K562 (cell line): Measurements from ENCODE around the gene DNAAF3.

Source experiments
- CBX3 ChIP-seq, 2 experiments: IDR thresholded peaks; 1 replicate in 1 of 2; 2 replicates in 1 of 2; pipeline ENCODE4 v1.6.1; 2012; ENCODE audit warnings: inconsistent platforms in 2 of 2, low read length in 2 of 2, borderline replicate concordance in 1 of 2, control low read depth in 1 of 2
- CCNT2 ChIP-seq: IDR thresholded peaks from 2 replicates; pipeline ENCODE4 v1.6.1; 2011; ENCODE audit warnings: borderline replicate concordance, low read depth, mild to moderate bottlenecking, moderate library complexity, mixed read lengths, low read length; ENCODE audit not compliant: insufficient read length; ENCODE audit errors: extremely low read depth
- FOXA1 ChIP-seq: fragments of 450-650 bp; IDR thresholded peaks from 2 replicates; pipeline ENCODE4 v1.6.1; 2016; ENCODE audit warnings: mild to moderate bottlenecking, borderline replicate concordance
- FOXP1 ChIP-seq: sonication (generic); formaldehyde crosslinking; IDR thresholded peaks from 2 replicates; pipeline ENCODE4 v1.8.0; 2022; ENCODE audit warnings: mild to moderate bottlenecking, missing genetic modification reagents
- HNRNPL ChIP-seq: fragments of 200-400 bp; formaldehyde crosslinking; IDR thresholded peaks from 2 replicates; pipeline ENCODE4 v1.6.1; 2017; ENCODE audit warnings: low read depth, mild to moderate bottlenecking, low read length
- RBM15 ChIP-seq: fragments of 200-400 bp; formaldehyde crosslinking; IDR thresholded peaks from 2 replicates; pipeline ENCODE4 v1.6.1; 2018; ENCODE audit warnings: mild to moderate bottlenecking, low read length, moderate library complexity; ENCODE audit not compliant: insufficient read depth
- YY1 ChIP-seq, 3 experiments: IDR thresholded peaks; 2 replicates each; pipeline ENCODE4 v1.6.1; 2011; ENCODE audit warnings: low read length in 2 of 3, mild to moderate bottlenecking in 2 of 3, moderate library complexity in 2 of 3, borderline replicate concordance in 1 of 3, control low read depth in 1 of 3, low read depth in 1 of 3; ENCODE audit not compliant: insufficient read depth in 3 of 3, insufficient replicate concordance in 2 of 3, control insufficient read depth in 1 of 3, insufficient read length in 1 of 3; ENCODE audit errors: extremely low read depth in 1 of 3
- ZBTB8A ChIP-seq: fragments of 450-650 bp; IDR thresholded peaks from 2 replicates; pipeline ENCODE4 v1.6.1; 2018; ENCODE audit warnings: mild to moderate bottlenecking, moderate library complexity; ENCODE audit not compliant: partially characterized antibody
- ZNF124 ChIP-seq: sonication (generic); formaldehyde crosslinking; IDR thresholded peaks from 2 replicates; pipeline ENCODE4 v1.8.1; 2022; ENCODE audit warnings: missing genetic modification reagents
- TF ChIP-seq, protein P1 (sequence below): sonication (generic); formaldehyde crosslinking; IDR thresholded peaks from 2 replicates; pipeline ENCODE4 v1.5.0; 2020; ENCODE audit warnings: missing genetic modification reagents
- TF ChIP-seq, protein P2 (sequence below), 2 experiments: IDR thresholded peaks in 1 of 2; conservative IDR thresholded peaks in 1 of 2; 2 replicates each; pipeline ENCODE4 v1.6.1; 2016; ENCODE audit warnings: low read depth in 2 of 2, mild to moderate bottlenecking in 1 of 2, missing compliant biosample characterization in 1 of 2, missing genetic modification characterization in 1 of 2, moderate library complexity in 1 of 2

DNA sequence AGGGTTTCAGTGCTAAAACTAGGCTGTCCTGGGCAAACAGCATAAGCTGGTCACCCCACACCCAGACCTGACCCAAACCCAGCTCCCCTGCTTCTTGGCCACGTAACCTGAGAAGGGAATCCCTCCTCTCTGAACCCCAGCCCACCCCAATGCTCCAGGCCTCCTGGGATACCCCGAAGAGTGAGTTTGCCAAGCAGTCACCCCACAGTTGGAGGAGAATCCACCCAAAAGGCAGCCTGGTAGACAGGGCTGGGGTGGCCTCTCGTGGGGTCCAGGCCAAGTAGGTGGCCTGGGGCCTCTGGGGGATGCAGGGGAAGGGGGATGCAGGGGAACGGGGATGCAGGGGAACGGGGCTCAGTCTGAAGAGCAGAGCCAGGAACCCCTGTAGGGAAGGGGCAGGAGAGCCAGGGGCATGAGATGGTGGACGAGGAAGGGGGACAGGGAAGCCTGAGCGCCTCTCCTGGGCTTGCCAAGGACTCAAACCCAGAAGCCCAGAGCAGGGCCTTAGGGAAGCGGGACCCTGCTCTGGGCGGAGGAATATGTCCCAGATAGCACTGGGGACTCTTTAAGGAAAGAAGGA, 51.8 kb downstream of the DNAAF3 start:
- TF ChIP-seq YY1 (IDR thresholded peaks at IDR 0.05; ENCODE audit: borderline replicate concordance in 1 of 3, control insufficient read depth in 1 of 3, extremely low read depth in 1 of 3, insufficient read depth in 3 of 3, insufficient read length in 1 of 3, insufficient replicate concordance in 2 of 3, low read depth in 1 of 3, low read length in 2 of 3) (no peak), CBX3 (IDR thresholded peaks at IDR 0.05; ENCODE audit: borderline replicate concordance in 1 of 2, low read length in 2 of 2) (no peak), FOXA1 (no peak), RBM15 (no peak), CCNT2 (no peak), ZBTB8A (no peak), ZNF124 (CRISPR knock-in tag) (no peak), FOXP1 (CRISPR knock-in tag) (no peak), HNRNPL (no peak)
- TF ChIP-seq, protein P1, sequence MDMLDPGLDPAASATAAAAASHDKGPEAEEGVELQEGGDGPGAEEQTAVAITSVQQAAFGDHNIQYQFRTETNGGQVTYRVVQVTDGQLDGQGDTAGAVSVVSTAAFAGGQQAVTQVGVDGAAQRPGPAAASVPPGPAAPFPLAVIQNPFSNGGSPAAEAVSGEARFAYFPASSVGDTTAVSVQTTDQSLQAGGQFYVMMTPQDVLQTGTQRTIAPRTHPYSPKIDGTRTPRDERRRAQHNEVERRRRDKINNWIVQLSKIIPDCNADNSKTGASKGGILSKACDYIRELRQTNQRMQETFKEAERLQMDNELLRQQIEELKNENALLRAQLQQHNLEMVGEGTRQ (CRISPR knock-in tag), result no peak
- TF ChIP-seq, protein P2, sequence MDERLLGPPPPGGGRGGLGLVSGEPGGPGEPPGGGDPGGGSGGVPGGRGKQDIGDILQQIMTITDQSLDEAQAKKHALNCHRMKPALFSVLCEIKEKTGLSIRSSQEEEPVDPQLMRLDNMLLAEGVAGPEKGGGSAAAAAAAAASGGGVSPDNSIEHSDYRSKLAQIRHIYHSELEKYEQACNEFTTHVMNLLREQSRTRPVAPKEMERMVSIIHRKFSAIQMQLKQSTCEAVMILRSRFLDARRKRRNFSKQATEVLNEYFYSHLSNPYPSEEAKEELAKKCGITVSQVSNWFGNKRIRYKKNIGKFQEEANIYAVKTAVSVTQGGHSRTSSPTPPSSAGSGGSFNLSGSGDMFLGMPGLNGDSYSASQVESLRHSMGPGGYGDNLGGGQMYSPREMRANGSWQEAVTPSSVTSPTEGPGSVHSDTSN (CRISPR knock-in tag; IDR thresholded peaks at IDR 0.05; ENCODE audit: low read depth), result no peak
- TF ChIP-seq, protein P2 (tag; conservative IDR thresholded peaks at IDR 0.05; ENCODE audit: low read depth), result no peak
